ENCODE data around the gene BRD4.

The BRD4 gene

GRCh38 chr19:15332311-15332996, at the start of gene BRD4:
TSS of gene BRD4 (minus strand) at chr19:15332539. CDS start at chr19:15273099, 59,440 bp downstream.
- Histone ChIP-seq H3K36me3 (ENCODE audit: insufficient read depth, low read length) (peaks cover 3% of the 10 kb centered on the region; the same call in 1 of the 2 replicates), H3K9ac (ENCODE audit: low read depth, low read length) (peak within 1 kb of the TSS; percentile 96), H3K9me3 (ENCODE audit: control insufficient read depth, insufficient read depth, low read length) (no peaks in the 10 kb centered on the region), H3K4me1 (ENCODE audit: insufficient read depth, low read length) (peaks cover 13% of the 10 kb centered on the region)

DNA sequence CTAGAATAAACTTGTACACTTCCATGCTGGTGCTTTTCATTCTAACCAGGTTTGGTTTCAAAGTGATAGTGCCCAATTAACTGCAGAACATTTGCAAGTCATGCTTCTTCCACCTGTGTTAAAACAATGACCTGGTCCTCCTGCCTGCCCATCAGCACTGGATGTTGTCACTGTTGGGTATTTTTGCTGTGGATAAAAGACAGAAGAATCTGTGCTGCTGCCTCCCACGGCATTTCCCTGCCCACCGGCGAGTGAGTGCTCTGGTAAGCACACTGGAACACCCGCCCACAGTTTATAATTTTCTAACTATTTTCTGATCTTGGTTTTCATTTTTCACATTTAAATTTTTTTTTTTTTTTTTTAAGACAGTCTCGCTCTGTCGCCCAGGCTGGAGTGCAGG, 49.5 kb upstream of the BRD4 start:
- peaks cover under 1% of the 10 kb centered on the region; the same call in 1 of the 2 replicates for H3K36me3 ChIP-seq (ENCODE audit: insufficient read depth, low read length)
- H3K9ac ChIP-seq (ENCODE audit: low read depth, low read length): no peak overlapping the region
- H3K9me3 ChIP-seq (ENCODE audit: control insufficient read depth, insufficient read depth, low read length): no peaks in the 10 kb centered on the region
- peaks cover 12% of the 10 kb centered on the region for H3K4me1 ChIP-seq (ENCODE audit: insufficient read depth, low read length)

- no peaks in the 10 kb centered on the region; the same call in 1 of the 2 replicates for H3K36me3 ChIP-seq (ENCODE audit: insufficient read depth, low read length)
- peak overlapping the region; percentile 76; the same call in 1 of the 2 replicates for H3K9ac ChIP-seq (ENCODE audit: low read depth, low read length)
- no peaks in the 10 kb centered on the region for H3K9me3 ChIP-seq (ENCODE audit: control insufficient read depth, insufficient read depth, low read length)
- peaks cover 12% of the 10 kb centered on the region for H3K4me1 ChIP-seq (ENCODE audit: insufficient read depth, low read length)
Observed at GRCh38 chr19:15381429-15381828, 49.1 kb upstream of the BRD4 start.

GRCh38 chr19:15379999-15380647, 47.8 kb upstream of the BRD4 start:
- no peaks in the 10 kb centered on the region; the same call in 1 of the 2 replicates for H3K36me3 ChIP-seq (ENCODE audit: insufficient read depth, low read length)
- no peaks in the 10 kb centered on the region for H3K9me3 ChIP-seq (ENCODE audit: control insufficient read depth, insufficient read depth, low read length)
- H3K9ac ChIP-seq (ENCODE audit: low read depth, low read length): peak overlapping the region; percentile 76
- H3K4me1 ChIP-seq (ENCODE audit: insufficient read depth, low read length): peaks cover 12% of the 10 kb centered on the region

DNA sequence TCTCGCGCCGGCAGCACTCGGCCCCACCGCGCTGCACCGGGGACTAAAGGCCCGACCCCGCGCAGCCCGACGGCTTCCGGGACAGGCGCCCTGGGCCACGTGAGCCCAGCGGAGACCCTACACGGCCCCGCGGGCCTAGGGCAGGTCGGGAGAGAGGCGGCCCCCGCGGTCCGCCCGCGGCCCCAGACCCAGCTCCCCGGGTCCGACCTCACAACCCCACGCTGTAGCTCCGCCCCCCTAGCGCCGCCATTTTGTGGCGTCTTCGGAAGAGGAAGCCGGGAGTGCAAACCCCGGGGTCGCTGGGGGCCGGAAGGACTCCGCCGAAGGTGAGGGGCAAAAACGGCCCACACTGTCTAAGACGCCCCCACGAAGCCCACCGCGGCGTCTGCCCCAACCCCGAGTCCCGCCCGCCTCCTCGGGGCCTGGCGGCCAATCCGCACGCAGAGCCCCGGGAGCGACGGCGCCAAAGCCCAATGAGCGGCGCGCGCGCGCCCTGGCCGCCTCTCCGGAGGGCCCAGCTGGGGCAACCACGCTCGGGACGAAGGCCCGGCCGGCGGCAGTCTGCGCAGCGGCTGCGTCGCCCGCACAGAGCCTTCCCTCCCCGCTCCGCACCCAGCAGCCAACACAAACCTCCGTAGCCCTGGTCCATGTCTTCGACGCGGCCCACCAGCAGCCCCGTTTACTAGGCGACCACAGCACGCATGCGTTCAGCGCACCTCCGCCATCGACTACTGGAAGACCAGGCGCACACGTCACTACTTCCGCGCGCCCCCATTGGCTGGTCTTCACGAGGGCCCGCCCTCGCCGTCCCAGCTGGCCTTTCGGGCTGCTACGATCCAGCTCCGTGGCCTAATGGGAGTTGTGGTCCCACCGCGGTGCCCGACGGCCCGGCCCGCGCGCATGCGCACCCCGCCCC, 47.0 kb upstream of the BRD4 start, which contains the start of gene AKAP8:
TSS of gene AKAP8 (minus strand) at position 705 of the 916 bp plus-strand sequence. CDS start at position 649, 56 bp downstream.
- Histone ChIP-seq H3K36me3 (ENCODE audit: insufficient read depth, low read length) (no peaks in the 10 kb centered on the region; the same call in 1 of the 2 replicates), H3K9me3 (ENCODE audit: control insufficient read depth, insufficient read depth, low read length) (no peaks in the 10 kb centered on the region), H3K4me1 (ENCODE audit: insufficient read depth, low read length) (peaks cover 12% of the 10 kb centered on the region), H3K9ac (ENCODE audit: low read depth, low read length) (peak within 1 kb of the TSS; percentile 99)

DNA sequence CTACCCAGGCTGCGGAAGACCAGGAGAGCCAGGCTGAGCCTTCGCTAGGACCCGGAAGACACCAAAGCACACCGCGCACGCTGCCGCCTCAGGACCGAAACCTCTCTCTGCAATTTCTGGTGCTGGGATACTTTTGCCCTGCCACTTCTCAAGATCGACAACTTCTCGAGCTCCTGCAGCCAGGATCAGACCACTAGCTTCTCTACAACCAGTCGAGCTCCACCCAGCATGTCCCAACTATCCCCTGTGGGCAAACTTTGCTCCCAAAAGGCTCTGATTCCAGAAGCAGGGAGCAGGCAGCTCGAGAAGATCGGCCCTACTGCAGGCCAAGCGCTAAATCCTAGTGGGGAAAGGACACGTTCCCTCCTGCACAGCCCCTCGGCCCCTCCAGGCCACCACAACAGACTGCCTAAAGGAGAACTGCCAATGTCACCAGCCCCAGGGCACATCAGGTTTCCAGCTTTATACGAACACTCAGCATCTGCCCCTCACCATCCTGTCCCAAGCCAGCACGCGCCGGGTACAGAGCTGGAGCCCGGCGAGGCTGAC, 46.3 kb upstream of the BRD4 start:
- peak overlapping the region; percentile 99 for H3K9ac ChIP-seq (ENCODE audit: low read depth, low read length)
- H3K9me3 ChIP-seq (ENCODE audit: control insufficient read depth, insufficient read depth, low read length): no peaks in the 10 kb centered on the region
- peaks cover 12% of the 10 kb centered on the region for H3K4me1 ChIP-seq (ENCODE audit: insufficient read depth, low read length)
- no peaks in the 10 kb centered on the region; the same call in 1 of the 2 replicates for H3K36me3 ChIP-seq (ENCODE audit: insufficient read depth, low read length)

GRCh38 chr19:15374796-15375440, 42.6 kb upstream of the BRD4 start:
- Histone ChIP-seq H3K9me3 (ENCODE audit: control insufficient read depth, insufficient read depth, low read length) (no peaks in the 10 kb centered on the region), H3K36me3 (ENCODE audit: insufficient read depth, low read length) (peaks cover 11% of the 10 kb centered on the region), H3K9ac (ENCODE audit: low read depth, low read length) (no peak overlapping the region), H3K4me1 (ENCODE audit: insufficient read depth, low read length) (peaks cover 3% of the 10 kb centered on the region; the same call in 1 of the 2 replicates)

GRCh38 chr19:15374105-15374651, 41.8 kb upstream of the BRD4 start:
- Histone ChIP-seq H3K9ac (ENCODE audit: low read depth, low read length) (no peak overlapping the region), H3K9me3 (ENCODE audit: control insufficient read depth, insufficient read depth, low read length) (no peaks in the 10 kb centered on the region), H3K4me1 (ENCODE audit: insufficient read depth, low read length) (peaks cover 3% of the 10 kb centered on the region; the same call in 1 of the 2 replicates), H3K36me3 (ENCODE audit: insufficient read depth, low read length) (peaks cover 11% of the 10 kb centered on the region)

- Histone ChIP-seq H3K9ac (ENCODE audit: low read depth, low read length) (no peak overlapping the region), H3K9me3 (ENCODE audit: control insufficient read depth, insufficient read depth, low read length) (no peaks in the 10 kb centered on the region)
Observed at GRCh38 chr19:15373644-15374043, 41.3 kb upstream of the BRD4 start.

GRCh38 chr19:15372891-15373301, 40.6 kb upstream of the BRD4 start:
- peaks cover 3% of the 10 kb centered on the region; the same call in 1 of the 2 replicates for H3K4me1 ChIP-seq (ENCODE audit: insufficient read depth, low read length)
- H3K36me3 ChIP-seq (ENCODE audit: insufficient read depth, low read length): peaks cover 14% of the 10 kb centered on the region
- H3K9me3 ChIP-seq (ENCODE audit: control insufficient read depth, insufficient read depth, low read length): no peaks in the 10 kb centered on the region
- no peak overlapping the region for H3K9ac ChIP-seq (ENCODE audit: low read depth, low read length)

More at GRCh38 chr19:15373644-15374043, 41.3 kb upstream of the BRD4 start:
- Histone ChIP-seq H3K36me3 (ENCODE audit: insufficient read depth, low read length) (peaks cover 11% of the 10 kb centered on the region), H3K4me1 (ENCODE audit: insufficient read depth, low read length) (peaks cover 3% of the 10 kb centered on the region; the same call in 1 of the 2 replicates)

- Histone ChIP-seq H3K4me1 (ENCODE audit: insufficient read depth, low read length) (peaks cover 3% of the 10 kb centered on the region; the same call in 1 of the 2 replicates), H3K9me3 (ENCODE audit: control insufficient read depth, insufficient read depth, low read length) (no peaks in the 10 kb centered on the region), H3K9ac (ENCODE audit: low read depth, low read length) (no peak overlapping the region), H3K36me3 (ENCODE audit: insufficient read depth, low read length) (peaks cover 18% of the 10 kb centered on the region)
Observed at GRCh38 chr19:15372470-15372869, 40.1 kb upstream of the BRD4 start.

- Histone ChIP-seq H3K9ac (ENCODE audit: low read depth, low read length) (no peak overlapping the region), H3K9me3 (ENCODE audit: control insufficient read depth, insufficient read depth, low read length) (no peaks in the 10 kb centered on the region), H3K36me3 (ENCODE audit: insufficient read depth, low read length) (peaks cover 23% of the 10 kb centered on the region), H3K4me1 (ENCODE audit: insufficient read depth, low read length) (no peaks in the 10 kb centered on the region)
Observed at GRCh38 chr19:15371786-15372380, 39.5 kb upstream of the BRD4 start.

GRCh38 chr19:15371119-15371518, 38.8 kb upstream of the BRD4 start:
- no peak overlapping the region for H3K9ac ChIP-seq (ENCODE audit: low read depth, low read length)
- no peaks in the 10 kb centered on the region for H3K4me1 ChIP-seq (ENCODE audit: insufficient read depth, low read length)
- no peaks in the 10 kb centered on the region for H3K9me3 ChIP-seq (ENCODE audit: control insufficient read depth, insufficient read depth, low read length)
- peaks cover 23% of the 10 kb centered on the region for H3K36me3 ChIP-seq (ENCODE audit: insufficient read depth, low read length)

Measured in ES-I3 (cell line).